Measurements from ENCODE around the gene AKT2.

The AKT2 gene

DNA sequence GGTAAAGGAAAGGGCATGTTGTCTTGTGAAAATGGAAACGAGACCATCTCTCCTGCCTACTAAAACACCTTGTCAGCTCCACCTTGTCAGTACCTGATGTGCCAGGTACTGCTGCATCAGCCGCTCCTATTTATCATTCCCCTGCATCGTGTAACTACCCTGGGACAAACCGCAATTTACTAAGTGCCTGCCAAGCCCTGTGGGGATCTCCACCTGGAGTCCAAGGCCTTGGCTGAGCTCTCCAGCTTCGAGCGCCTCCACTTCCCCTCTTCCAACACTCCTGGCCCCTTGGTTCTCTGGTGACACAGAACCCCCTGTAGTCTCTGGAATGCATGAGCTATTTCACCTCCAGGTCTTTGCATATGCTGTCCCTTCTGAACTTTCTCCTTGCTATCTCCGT is 32.8 kb downstream of the AKT2 start:
- DNase-seq (ENCODE audit: low spot score), result no peak

DNA sequence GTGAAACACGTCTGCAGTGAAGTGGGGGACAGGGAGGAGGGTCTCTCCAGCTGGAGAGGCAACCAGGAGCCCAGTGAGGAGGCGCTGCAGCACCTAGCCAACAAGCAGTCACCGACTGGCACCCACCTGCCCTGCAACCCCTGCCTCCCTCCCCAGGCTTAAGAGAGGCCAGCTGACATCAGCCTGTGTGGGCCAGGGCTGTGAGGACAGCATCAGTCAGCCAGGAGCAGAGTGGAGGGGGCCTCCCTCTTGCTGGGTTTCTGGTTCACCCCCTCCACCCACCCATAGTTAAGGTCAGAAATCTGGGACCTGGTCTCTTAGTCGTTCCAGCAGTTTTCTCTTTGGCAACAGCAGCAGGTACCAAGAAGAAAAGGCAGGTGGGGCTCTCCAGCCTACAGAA is 33.2 kb downstream of the AKT2 start:
- no peak for DNase-seq (ENCODE audit: low spot score)

DNA sequence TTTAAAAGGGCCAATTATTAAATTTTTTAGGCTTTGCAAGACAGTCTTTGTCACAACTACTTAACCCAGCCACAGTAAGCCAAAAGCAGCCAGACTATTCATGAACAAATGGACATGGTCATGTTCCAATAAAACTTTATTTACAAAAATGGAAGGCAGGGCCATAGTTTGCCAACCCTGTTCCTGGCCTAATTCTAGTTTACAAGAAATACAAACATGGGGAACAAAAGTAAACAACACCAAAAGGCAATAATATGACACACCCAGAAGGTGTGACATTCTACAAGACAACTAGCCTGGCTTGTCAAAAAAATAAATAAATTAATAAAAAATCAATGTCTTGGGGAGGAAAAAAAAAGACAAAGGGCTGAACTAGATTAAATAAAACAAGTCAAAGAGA is 33.9 kb downstream of the AKT2 start:
- DNase-seq (ENCODE audit: low spot score), result no peak

DNA sequence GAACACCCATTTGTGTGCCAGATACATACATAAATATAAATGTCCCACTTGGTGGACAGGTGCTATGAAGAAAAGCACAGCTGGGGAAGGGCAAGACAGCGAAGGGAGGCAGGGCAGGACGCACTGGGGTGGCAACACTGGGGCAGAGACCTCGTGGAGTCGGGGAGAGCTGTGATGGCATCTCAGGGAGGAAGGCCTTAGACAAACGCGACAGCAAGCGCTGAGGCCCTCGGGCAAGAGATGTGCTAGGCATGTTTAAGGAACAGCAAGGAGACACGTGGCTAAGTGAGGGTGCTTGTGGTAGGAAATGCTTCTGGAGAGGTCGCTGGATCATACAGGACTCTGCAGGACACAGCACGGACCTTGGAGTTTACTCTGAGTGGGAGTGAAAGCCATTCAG is 35.4 kb downstream of the AKT2 start:
- DNase-seq (ENCODE audit: low spot score), result no peak

DNA sequence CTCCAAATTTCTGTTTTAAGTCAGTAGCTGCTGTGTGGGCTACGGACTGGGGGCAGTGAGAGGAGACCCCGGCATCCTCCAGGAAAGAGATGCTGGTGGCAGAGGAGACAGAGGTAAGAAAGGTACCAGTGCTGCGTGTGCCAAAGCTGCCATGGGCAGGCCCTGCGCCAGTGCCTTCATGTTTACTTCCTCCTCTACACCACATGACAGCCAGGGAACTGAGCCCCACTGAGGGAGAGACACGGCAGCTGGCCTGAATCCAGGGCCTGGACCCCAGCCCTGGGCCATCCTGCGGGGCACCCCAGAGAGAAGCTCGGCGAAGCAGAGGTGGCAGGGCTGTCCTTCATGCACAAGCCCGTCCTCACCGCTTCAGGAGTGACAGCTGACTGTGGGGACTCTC is 35.9 kb downstream of the AKT2 start:
- DNase-seq (ENCODE audit: low spot score), result no peak

DNA sequence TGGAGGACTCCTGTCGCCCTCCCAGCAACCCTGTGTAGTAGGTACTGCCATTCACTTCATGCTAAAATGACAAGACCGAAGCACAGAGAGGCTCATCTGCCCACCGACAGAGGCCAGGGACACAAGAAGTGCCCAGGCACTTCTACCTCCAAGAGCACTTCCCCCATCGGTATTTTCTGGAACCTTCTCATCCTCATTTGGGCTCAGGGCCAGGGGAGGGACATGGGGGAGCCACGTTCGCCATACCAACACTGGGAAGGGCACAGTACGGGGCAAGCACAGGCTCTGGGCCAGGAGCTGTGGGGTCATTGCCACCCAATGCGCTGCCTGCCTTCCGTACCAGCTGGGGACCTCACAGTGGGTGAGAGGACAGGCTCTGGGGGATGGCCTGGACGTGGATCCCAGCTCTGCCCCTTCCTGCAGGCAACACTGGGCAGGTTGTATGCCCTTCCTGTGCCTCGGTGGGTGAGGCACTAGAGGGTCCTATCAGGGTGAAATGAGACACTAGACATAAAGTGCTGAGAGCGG is 37.3 kb downstream of the AKT2 start:
- no peak for DNase-seq (ENCODE audit: low spot score)

DNA sequence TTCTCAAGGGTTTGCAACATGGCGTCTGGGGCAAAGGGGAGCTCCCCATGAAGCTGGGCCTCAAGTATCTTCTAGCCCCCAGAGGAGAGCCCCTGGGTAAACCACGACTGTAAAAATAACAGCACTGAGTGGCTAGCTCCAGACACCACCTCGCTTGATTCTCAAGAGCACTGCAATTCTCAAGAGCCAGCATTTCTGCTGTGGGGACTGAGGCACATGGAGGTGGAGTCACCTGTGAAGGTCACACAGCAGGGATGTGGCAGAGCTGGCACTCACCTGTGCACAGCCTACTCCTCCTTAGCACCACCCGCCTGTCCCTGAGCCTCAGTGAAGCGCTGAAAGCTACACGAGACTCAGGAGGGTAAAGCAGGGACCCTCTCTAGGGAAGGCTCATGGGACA is 38.0 kb downstream of the AKT2 start:
- DNase-seq (ENCODE audit: low spot score), result no peak

DNA sequence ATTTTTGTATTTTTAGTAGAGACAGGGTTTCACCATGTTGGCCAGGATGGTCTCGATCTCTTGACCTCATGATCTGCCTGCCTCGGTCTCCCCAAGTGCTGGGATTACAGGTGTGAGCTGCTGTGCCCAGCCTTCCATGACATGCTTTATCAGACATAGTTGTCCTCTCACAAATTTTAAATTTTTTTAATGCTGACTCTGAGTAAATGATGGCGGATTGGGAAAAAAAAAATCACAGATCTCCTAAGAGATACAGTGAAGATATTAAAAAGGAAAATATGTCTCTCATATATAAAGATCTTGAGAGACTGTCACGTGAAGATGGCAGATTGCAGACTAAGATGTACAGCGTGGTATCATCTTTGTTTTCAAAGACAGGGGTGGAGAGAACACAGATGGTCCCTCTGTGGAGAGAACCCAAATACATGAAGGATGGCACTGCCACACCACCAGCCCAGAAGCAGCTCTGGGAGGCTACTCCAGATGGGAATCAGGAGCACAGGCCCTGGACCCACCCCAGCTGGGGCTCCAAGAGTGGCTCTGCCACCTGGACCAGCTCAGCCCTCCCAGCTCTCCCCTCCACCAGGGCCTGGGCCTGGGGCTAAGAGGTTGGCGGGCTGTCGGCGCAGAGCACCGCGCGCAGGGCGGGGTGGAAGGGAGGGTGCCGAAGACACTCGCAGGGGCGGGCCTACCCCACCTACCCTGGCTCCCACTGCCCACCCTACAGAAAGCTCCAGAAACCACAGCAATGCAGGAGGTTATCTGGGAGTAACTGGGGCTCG is 38.7 kb downstream of the AKT2 start:
- DNase-seq (ENCODE audit: low spot score), result no peak

DNA sequence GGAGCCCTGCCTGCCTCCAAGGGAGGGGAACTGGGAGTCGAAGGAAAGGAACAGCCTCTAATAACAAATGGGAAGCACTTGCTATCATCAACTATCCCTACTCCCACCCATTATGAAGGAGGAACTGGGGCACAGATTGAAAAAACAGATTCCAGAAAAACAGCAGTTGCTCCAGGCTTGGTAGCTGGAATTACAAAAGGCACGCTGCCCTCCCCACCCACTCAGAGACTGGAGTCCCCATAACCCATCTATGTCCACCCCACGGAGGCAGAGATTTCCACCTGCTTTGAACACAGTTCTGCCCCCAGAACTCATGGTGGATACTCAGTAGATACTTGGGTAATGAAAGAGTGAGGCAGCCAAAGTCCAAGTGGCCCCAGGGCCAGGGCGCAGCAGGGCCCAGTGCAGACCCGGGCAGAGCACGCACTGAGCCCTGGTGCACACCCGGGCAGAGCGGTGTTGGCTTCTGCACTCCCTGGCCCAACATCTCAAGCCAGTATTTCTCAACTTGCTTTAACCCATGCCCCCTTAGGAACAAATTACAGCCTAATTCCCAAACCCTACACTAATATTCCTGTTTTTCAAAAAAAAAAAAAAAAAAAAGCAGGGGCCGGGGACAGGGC is 39.5 kb downstream of the AKT2 start:
- DNase-seq (ENCODE audit: low spot score), result no peak

DNA sequence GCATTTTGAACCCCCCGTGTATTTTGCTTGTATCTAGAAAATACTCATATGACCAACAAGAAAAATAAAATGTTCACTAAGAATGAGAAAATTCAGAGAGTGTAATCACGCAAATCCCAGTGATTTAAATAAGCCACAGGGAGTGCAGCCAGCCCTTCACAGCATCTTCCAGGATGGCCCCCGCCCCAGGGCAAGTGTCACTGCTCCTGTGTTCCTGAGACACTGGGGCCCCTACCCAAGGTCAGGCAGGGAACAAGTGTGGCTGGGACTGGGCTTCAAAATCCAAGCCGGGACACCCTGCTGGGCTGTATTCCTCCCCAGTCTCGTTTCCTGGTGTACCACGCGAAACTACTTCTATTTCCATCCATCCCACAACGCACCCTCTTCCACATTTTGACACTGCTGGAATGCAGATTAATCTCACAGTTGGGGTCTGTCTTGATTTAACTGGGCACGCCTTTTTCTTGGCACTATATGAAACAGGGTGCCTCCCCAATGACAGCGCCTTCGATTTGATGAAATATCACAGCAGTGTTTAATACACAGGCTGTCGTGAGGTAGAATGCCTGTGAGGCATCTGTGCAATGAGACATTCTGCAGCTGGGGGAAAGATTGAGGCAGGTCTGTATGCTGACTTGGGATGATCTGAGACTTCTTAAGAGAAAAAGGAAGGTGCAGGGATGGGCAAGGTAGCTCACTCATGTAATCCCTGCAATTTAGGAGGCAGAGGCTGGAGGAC is 40.4 kb downstream of the AKT2 start:
- no peak for DNase-seq (ENCODE audit: low spot score)

DNA sequence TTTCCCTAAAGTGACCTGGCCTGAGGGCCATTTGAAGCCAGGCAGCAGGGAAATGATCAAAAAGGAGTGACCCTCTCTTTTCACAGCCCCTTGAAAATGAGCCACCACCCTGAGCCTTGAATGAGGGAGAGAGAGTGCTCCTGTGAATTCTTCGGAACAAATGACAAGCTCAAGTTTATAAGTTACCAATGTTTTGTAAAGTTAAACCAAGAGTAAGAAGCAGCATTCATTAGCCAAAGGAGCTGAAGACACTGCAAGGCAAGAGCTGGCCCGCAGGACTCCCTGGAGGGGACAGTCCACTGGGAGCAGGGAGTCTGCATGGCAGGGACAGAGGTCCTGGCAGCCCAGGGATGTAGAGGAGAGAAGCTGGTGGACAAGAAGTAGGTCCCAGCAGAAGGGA is 42.0 kb downstream of the AKT2 start:
- DNase-seq (ENCODE audit: low spot score), result no peak

DNA sequence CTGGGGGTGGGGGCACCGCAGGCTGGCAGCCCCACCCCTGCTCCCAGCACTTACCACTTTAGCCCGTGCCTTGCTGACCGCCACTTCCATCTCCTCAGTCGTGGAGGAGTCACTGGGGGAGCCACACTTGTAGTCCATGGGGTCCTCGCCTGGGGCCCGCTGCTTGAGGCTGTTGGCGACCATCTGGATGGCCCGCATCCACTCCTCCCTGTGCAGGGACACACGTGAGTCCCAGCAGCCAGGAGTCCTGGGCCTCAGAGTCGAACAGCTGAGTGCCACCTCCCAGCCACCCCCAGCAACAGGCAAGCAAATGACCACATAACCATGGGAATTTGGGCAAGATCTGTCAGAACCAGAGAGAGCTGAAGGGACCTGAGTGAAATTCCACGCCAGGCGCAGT is 42.7 kb downstream of the AKT2 start:
- no peak for DNase-seq (ENCODE audit: low spot score)

DNA sequence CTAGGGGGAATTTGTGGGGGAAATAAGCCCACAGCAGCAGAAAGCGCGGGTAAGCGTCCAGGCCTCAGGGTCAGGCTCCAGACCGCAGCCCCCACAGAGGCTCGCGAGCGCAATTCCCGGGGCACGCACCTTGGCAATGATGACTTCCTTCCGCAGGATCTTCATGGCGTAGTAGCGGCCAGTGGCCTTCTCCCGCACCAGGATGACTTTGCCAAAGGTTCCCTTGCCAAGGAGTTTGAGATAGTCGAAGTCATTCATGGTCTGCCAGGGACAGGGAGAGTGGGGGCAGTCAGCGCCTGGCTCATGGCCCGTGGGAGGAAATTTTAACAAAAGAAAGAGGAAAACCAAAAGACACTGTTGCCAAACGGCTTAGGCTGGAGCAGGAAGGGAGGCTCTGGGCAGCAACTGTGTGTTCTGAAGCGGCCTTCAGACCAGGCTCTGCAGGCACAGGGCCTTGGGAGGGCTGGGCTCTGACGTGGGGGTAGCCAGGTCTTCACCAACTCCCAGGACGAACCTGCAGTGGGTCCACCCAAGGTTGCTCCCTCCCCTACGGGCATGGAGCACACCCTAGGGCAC is 43.2 kb downstream of the AKT2 start:
- DNase-seq (ENCODE audit: low spot score), result no peak

DNA sequence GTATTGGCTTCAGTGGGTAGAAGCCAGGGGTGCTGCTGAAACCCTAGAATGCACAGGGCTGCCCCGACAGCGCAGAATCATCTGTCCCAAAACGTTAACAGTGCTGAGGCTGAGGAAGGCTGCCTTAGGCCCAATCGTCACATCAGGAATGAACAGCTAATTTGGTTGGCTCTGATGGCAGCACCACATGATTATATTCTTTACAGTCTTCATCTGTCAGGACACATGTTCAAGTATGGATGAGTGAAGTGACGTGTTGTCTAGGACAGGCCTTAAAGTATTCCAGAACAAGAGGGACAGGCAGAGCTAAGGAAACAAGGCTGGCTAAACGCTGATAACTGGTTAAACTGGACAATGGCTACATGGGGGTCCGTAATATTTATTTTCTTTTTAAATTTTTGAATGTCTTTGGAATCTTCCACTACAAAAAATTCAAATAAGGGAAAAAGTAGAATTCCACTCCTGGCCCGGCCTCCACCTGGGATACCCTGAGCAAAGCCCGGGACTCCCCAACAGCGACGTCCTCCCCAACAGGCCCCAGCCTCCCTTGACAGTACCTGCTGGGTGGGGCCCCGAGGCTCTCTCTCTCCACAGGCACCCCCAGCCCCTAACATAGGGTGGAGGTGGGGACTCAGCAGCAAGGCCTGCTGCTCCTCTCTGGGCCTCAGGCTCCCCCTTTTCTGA is 43.9 kb downstream of the AKT2 start:
- no peak for DNase-seq (ENCODE audit: low spot score)

DNA sequence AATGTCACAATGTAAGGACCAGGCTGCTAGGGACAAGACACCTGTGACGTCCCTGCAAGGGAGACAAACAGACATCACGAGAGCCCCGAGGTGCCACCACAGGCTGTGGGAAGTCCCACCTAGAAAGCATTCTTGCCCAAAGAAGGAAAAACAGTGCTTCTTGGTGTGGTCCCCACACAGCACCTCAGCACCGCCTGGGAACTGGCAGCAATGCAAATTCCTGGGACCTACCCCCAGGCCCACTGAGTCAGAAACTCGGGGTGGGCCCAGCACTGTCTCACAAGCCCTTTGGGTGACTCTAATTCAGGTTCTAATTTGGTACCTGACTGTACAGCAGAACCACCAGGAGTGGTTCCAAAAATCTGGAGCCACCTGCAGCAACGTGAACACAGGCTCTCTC is 44.8 kb downstream of the AKT2 start:
- no peak for DNase-seq (ENCODE audit: low spot score)

DNA sequence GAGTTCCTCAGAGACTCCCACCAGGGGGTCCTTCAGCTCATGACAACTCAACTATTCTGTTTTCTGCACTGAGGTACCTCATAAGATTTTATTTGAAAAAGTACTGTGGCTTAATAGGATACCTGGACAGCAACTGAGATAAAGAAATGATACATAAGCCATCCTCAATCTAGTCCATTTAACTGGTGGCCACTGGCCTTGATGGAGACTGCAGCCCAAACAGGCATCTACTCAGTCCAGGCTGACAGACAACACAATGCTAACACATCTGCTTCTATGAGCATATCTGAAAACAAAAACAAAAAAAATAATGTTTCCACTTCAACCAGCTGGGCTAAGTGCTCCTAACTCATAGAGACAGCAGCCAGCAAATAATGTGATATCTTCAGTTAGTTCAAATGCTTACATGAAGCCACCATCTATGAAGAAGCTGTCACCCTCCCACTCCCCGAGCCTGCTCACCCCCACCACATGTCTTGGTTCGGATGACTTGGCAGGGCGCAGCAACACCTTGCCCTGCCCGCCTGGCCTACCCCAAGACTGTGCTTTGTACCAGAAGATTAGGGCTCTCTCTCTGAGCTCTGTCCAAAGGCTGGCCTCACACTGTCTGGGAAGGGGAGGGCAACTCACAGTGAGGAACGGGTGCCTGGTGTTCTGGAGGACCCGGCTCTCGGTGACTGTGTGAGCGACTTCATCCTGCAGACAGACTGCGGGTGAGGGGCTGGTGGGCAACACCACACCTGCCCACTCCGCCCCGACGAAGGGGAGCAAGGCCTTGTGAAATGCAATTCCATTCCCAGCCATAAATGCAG is 45.5 kb downstream of the AKT2 start:
- no peak for DNase-seq (ENCODE audit: low spot score)

DNA sequence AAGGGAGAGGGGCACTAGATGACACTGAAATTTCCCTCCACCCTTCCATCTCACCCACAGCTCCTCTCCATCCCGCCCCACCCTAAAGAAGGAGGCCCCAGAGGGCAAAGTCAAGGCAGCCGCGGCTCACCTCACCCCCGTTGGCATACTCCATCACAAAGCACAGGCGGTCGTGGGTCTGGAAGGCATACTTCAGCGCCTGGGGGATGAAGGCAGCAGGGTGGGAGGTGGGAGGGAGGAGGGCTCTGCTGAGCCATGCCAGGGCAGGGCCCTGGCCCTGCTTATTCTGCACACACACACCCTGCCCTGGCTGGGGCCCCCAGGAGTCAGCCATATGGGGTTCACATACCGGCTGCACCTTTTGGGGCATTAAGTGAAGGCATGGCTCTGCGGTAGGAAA is 46.4 kb downstream of the AKT2 start:
- DNase-seq (ENCODE audit: low spot score), result no peak

DNA sequence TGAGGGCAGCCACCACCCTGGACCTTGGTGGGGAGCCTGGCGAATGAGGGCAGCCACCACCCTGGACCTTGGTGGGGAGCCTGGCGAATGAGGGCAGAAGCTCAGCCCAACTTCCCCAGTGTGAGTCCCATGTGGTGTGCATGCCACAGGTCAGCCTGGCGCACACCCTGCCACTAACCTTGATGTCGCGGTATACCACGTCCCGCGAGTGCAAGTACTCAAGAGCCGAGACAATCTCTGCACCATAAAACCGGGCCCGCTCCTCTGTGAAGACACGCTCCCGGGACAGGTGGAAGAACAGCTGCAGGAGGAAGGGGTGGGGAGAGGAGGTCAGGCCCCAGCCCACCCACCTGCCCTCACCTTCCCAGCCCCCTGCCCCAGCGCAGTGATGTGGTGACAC is 47.4 kb downstream of the AKT2 start:
- DNase-seq (ENCODE audit: low spot score), result no peak

DNA sequence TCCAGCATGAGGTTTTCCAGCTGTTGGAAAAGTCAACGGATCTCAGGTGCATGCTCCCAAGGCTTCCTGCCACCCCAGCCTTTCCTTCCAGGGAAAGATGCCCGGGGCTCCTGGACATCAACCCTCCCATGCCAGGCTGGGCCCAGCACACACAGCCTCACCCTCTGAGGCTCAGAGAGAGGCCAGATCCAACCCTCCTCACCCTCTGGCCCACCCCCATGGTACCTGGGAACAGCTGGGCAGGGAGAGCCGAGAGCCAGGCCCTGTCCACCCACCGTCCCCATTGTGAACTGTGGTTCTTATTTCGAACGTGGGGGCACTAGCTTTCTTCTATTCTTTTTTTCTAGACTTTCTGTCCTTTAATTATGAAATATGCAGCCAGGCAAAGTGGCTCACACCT is 48.8 kb downstream of the AKT2 start:
- no peak for DNase-seq (ENCODE audit: low spot score)

DNA sequence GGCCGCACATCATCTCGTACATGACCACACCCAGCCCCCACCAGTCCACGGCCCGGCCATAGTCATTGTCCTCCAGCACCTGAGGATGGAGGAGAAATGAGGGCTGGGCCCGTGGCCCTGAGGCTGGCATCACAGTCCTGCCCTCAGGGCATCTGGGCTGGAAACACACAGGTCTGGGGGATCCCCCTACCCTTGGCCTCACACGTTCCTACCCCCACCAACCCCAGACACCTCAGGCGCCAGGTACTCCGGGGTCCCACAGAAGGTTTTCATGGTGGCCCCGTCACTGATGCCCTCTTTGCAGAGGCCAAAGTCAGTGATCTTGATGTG is 49.2 kb downstream of the AKT2 start:
- no peak for DNase-seq (ENCODE audit: low spot score)

DNA sequence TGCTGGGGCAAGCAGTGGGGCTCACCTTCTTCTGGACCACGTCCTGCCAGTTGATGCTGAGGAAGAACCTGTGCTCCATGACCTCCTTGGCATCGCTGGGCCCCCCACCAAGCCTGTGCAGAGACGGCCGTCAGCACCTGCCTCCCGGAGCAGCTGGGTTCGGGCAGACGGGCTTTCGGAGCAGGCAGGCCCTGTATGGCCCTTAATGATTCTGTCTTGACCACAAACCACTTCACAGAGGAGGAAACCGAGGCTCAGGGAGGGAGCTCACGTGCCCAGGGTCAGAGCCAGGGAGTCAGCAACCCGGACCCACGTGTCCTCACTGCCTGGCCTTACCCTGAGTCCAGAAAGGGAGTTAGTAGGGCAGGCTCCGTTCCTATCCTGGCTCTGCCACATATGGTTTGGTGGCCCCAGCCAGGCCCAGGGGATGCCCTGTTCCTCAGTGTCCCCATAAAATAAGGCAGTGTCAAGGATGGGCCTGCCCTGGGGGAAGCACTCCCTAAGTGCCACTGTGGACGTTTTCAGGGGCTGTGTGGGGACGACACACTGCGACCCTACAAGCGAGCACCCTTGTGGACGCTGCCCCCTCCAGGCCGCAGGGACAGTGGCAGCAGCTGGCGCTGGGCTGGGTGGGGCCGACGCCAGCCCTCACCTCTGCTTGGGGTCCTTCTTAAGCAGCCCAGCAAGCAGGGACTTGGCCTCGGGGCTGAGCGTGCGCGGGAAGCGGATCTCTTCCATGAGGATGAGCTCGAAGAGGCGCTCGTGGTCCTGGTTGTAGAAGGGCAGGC is 49.7 kb downstream of the AKT2 start:
- DNase-seq (ENCODE audit: low spot score), result no peak
